B cell (primary cell): Measurements from ENCODE around the gene ADM2. TPM values are rescaled to one million over a fixed set of nuclear protein-coding genes. Genes with fewer than 3 reads are reported as not detected.

Experiments
- ATAC-seq: fragments of 200-7000 bp; cut with Tn5 transposase; one replicate; pipeline ENCODE4 v1.10.0; 2021; ENCODE audit warnings: low read depth, mild to moderate bottlenecking, moderate number of reproducible peaks, moderate library complexity
- CTCF ChIA-PET: fragments of 350-600 bp; sonication (Branson Sonifier 250); formaldehyde crosslinking; loops from one replicate; lab custom pipeline; 2021; ENCODE audit warnings: antibody characterized with exemption, inconsistent platforms; lab: Charles Lee
- POLR2A ChIA-PET: fragments of 350-600 bp; sonication (Branson Sonifier 250); formaldehyde crosslinking; loops from one replicate; lab custom pipeline; 2021; ENCODE audit warnings: antibody characterized with exemption; lab: Charles Lee
- DNase-seq: peaks from one replicate; pipeline ENCODE4 v3.0.0; 2013
- H2AFZ ChIP-seq: 2 replicates; pipeline ENCODE4 v1.6.1; 2012; ENCODE audit warnings: mild to moderate bottlenecking, low read depth, low read length; ENCODE audit not compliant: insufficient read depth, poor library complexity, severe bottlenecking
- H3K27ac ChIP-seq, 2 donors: 1 replicate in 1 of 2; 2 replicates in 1 of 2; pipeline ENCODE4 v1.5.1; 2012 to 2013; ENCODE audit warnings: low read length in 2 of 2, mild to moderate bottlenecking in 2 of 2, moderate library complexity in 1 of 2
- H3K27me3 ChIP-seq, 4 experiments: fragments of 200-600 bp in 1 of 4; sonication (generic) in 1 of 4; replicated peaks in 1 of 4; 1 replicate in 2 of 4; 2 replicates in 2 of 4; pipeline versions ENCODE4 v1.6.1 to v1.7.0; 2013 to 2016; ENCODE audit warnings: low read length in 3 of 4, mild to moderate bottlenecking in 2 of 4, mixed read lengths in 1 of 4, moderate library complexity in 1 of 4; ENCODE audit not compliant: insufficient read depth in 4 of 4, control insufficient read depth in 3 of 4; ENCODE audit errors: control extremely low read depth in 1 of 4
- H3K36me3 ChIP-seq, 2 experiments: replicated peaks in 1 of 2; 1 replicate in 1 of 2; 2 replicates in 1 of 2; pipeline versions ENCODE4 v1.6.1 to v1.7.1; 2013; ENCODE audit warnings: low read length in 1 of 2; ENCODE audit not compliant: insufficient read depth in 2 of 2, control insufficient read depth in 1 of 2; ENCODE audit errors: control extremely low read depth in 1 of 2, extremely low read depth in 1 of 2
- H3K4me1 ChIP-seq, 2 donors: fragments of 200-600 bp in 1 of 2; sonication (generic) in 1 of 2; 1 replicate in 1 of 2; 2 replicates in 1 of 2; pipeline versions ENCODE4 v1.5.1 to v1.6.1; 2013 to 2017; ENCODE audit warnings: low read length in 2 of 2; ENCODE audit not compliant: control insufficient read depth in 2 of 2, insufficient read depth in 2 of 2
- H3K4me2 ChIP-seq: replicated peaks from 2 replicates; pipeline ENCODE3; 2012; ENCODE audit warnings: mild to moderate bottlenecking, low read depth, low read length; ENCODE audit not compliant: poor library complexity, severe bottlenecking
- H3K4me3 ChIP-seq, 5 experiments: fragments of 200-600 bp in 1 of 5; sonication (generic) in 1 of 5; 1 replicate in 3 of 5; 2 replicates in 2 of 5; pipeline versions ENCODE4 v1.5.1 to v1.7.0; 2011 to 2016; ENCODE audit warnings: low read length in 4 of 5, mild to moderate bottlenecking in 4 of 5, low read depth in 2 of 5, control low read depth in 1 of 5, moderate library complexity in 1 of 5; ENCODE audit not compliant: insufficient read depth in 1 of 5; ENCODE audit errors: control extremely low read depth in 1 of 5, extremely low read depth in 1 of 5
- H3K79me2 ChIP-seq: fragments of 200-600 bp; sonication (generic); one replicate; pipeline ENCODE4 v1.6.0; 2016; ENCODE audit warnings: low read length; ENCODE audit not compliant: control insufficient read depth, insufficient read depth
- H3K9ac ChIP-seq: fragments of 200-600 bp; sonication (generic); 2 replicates; pipeline ENCODE4 v1.6.1; 2017; ENCODE audit warnings: mild to moderate bottlenecking, low read length, moderate library complexity
- H3K9me3 ChIP-seq, 3 donors: one replicate each; pipeline versions ENCODE4 v1.6.1 to v1.7.1; 2013; ENCODE audit warnings: low read length in 2 of 3; ENCODE audit not compliant: control insufficient read depth in 2 of 3, insufficient read depth in 1 of 3; ENCODE audit errors: control extremely low read depth in 1 of 3
- H4K20me1 ChIP-seq: 2 replicates; pipeline ENCODE4 v1.6.0; 2012; ENCODE audit warnings: mild to moderate bottlenecking, low read length; ENCODE audit not compliant: insufficient read depth, control insufficient read depth, poor library complexity, severe bottlenecking
- H3K27ac Mint-ChIP-seq: one replicate; pipeline ENCODE4 v1.8.0; 2021; ENCODE audit warnings: mixed read lengths
- H3K27me3 Mint-ChIP-seq: one replicate; pipeline ENCODE4 v1.8.0; 2021; ENCODE audit warnings: mixed read lengths
- H3K4me1 Mint-ChIP-seq: one replicate; pipeline ENCODE4 v1.8.0; 2021; ENCODE audit warnings: mixed read lengths
- H3K4me3 Mint-ChIP-seq: one replicate; pipeline ENCODE4 v1.8.0; 2021; ENCODE audit warnings: mixed read lengths
- H3K9me3 Mint-ChIP-seq: one replicate; pipeline ENCODE4 v1.8.0; 2022; ENCODE audit warnings: mixed read lengths; ENCODE audit not compliant: insufficient read depth
- EZH2 ChIP-seq: IDR thresholded peaks from 2 replicates; pipeline ENCODE4 v1.6.1; 2012; ENCODE audit warnings: borderline replicate concordance, low read depth, mild to moderate bottlenecking, moderate library complexity, low read length; ENCODE audit not compliant: insufficient read depth, poor library complexity, severe bottlenecking
- WGBS: methylation state at CpG from one replicate; pipeline ENCODE4 v1.1.5; 2013; ENCODE audit warnings: missing lambda C conversion rate; ENCODE audit not compliant: insufficient coverage; 5-methylcytosine and 5-hydroxymethylcytosine counted together
- intact Hi-C: fragments of 100-400 bp; cut with micrococcal nuclease; formaldehyde crosslinking; loops from one replicate; pipeline ENCODE4 v1.10.0; 2022
- polyA plus RNA-seq: library from polyadenylated mRNA; depleted of rRNA; stranded (reverse); fragments of >200 nt; gene quantifications from 2 replicates; pipeline ENCODE4 v1.2.3, GENCODE V29; 2012
- total RNA-seq, 2 donors: library from RNA; stranded (reverse); fragments of 120-200 nt in 1 of 2; gene quantifications; 1 replicate in 1 of 2; 2 replicates in 1 of 2; pipeline versions ENCODE4 v1.2.3 to v1.2.4, GENCODE V29; 2013 to 2022
- TF ChIP-seq, protein P1 (sequence below): fragments of 200-600 bp; IDR thresholded peaks from one replicate; pipeline ENCODE4 v1.8.0; 2022; ENCODE audit warnings: antibody characterized with exemption, mild to moderate bottlenecking

ADM2 gene
- total and polyA plus RNA-seq, 2 donors (not counting 1 experiment from before 2014, with no cell fraction given), result 0.67 to 3.7 TPM

DNA sequence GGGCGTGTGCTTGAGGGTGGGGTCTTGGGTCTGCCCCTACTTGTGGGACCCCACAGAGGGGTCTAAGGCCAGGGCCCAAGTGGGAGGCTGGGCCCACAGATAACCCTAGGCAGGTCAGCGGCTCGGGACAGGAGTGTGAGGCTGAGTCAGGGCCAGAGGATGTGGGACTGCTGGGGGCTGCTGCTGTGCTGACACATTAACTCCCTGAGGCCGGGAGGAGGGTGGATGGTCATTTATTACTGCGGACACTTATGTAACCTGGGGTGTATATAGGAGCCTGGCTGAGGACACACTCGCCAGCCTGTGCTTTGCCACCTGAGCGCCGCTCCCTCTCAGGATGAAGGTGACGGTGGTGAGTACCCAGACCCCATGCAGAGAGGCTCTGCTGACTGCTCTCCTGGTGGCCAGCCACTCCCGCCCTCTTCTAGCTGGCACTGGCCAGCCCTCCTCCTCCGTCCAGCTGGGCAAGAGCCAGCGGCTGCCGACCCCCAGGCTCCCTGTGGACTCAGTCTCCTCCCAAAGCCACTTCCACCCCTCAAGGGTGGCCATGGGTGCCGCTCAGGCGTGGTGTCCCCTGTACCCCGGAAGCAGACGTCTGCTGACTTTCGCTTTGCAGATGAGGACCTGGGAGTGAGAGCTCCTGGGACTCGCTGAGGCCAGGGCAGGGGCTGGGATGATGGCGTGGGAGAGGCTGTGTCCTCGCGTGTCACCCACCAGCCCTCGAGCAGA is 5.4 kb downstream of the ADM2 start, which contains the start of gene MIOX:
MIOX (plus strand) TSS at position 299 of the 729 bp plus-strand sequence; CDS start at position 338, 39 bp downstream.
- Histone ChIP-seq H3K4me3 (no peak within 1 kb of the TSS), H3K9ac (no peak within 1 kb of the TSS), H4K20me1 (peaks cover 5% of the 10 kb centered on the region), H3K36me3 (no peaks in the 10 kb centered on the region), H3K4me2 (peak within 1 kb of the TSS; percentile 17), H2AFZ (no peak within 1 kb of the TSS), H3K9me3 (no peaks in the 10 kb centered on the region), H3K79me2 (peaks cover 4% of the 10 kb centered on the region), H3K27ac (no peak within 1 kb of the TSS), H3K4me1 (peaks cover 18 to 34% of the 10 kb centered on the region in 2 donors), H3K27me3 (peaks cover 0 to 22% (median 6%) of the 10 kb centered on the region in 4 experiments)
- H3K4me1 Mint-ChIP-seq, result peaks cover 24% of the 10 kb centered on the region
- ChIA-PET POLR2A (no interaction called here), CTCF (interaction anchor here (1.1 to 2.0 kb wide), 3 partner anchors 17 to 158 kb away, joined by 3 to 4 read pairs (median 3); partner anchors contain the start of gene SCO2)
- intact Hi-C loops, result no loop called here
- ATAC-seq (no peak), DNase-seq (no peak)
- TF ChIP-seq, protein P1, sequence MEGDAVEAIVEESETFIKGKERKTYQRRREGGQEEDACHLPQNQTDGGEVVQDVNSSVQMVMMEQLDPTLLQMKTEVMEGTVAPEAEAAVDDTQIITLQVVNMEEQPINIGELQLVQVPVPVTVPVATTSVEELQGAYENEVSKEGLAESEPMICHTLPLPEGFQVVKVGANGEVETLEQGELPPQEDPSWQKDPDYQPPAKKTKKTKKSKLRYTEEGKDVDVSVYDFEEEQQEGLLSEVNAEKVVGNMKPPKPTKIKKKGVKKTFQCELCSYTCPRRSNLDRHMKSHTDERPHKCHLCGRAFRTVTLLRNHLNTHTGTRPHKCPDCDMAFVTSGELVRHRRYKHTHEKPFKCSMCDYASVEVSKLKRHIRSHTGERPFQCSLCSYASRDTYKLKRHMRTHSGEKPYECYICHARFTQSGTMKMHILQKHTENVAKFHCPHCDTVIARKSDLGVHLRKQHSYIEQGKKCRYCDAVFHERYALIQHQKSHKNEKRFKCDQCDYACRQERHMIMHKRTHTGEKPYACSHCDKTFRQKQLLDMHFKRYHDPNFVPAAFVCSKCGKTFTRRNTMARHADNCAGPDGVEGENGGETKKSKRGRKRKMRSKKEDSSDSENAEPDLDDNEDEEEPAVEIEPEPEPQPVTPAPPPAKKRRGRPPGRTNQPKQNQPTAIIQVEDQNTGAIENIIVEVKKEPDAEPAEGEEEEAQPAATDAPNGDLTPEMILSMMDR, result no peak
- no peak for TF ChIP-seq EZH2
- peak within 1 kb of the TSS; percentile 15 for H3K27ac Mint-ChIP-seq
- 81% methylated on average over 23 of the region's 23 CpGs for WGBS
- no peaks in the 10 kb centered on the region for H3K27me3 Mint-ChIP-seq
- H3K4me3 Mint-ChIP-seq, result no peak within 1 kb of the TSS
- H3K9me3 Mint-ChIP-seq, result no peaks in the 10 kb centered on the region
